ENCODE data around the gene MSX2. TPM values are rescaled to one million over a fixed set of nuclear protein-coding genes. Genes with fewer than 3 reads are reported as not detected.

The MSX2 gene
- total RNA-seq, 1 experiment from 2014 or later = 25.3 TPM

GRCh38 chr5:174714751-174715150, 9.6 kb upstream of the MSX2 start:
- in situ Hi-C loops (cut with HindIII; ENCODE audit: low pct_unique_long_range_greater_than_20kb, low sequenced_read_pairs) = no loop called here
- no peak for DNase-seq (ENCODE audit: low read depth)

- in situ Hi-C loops (cut with HindIII; ENCODE audit: low pct_unique_long_range_greater_than_20kb, low sequenced_read_pairs) = no loop called here
- no peak for DNase-seq (ENCODE audit: low read depth)
Observed at GRCh38 chr5:174715804-174716203, 8.6 kb upstream of the MSX2 start.

- DNase-seq (ENCODE audit: low read depth) = peak; percentile 27
- in situ Hi-C loops (cut with HindIII; ENCODE audit: low pct_unique_long_range_greater_than_20kb, low sequenced_read_pairs) = no loop called here
Observed at GRCh38 chr5:174717826-174718455, 6.4 kb upstream of the MSX2 start.

- in situ Hi-C loops (cut with HindIII; ENCODE audit: low pct_unique_long_range_greater_than_20kb, low sequenced_read_pairs) = no loop called here
- no peak for DNase-seq (ENCODE audit: low read depth)
Observed at GRCh38 chr5:174718880-174719610, 5.3 kb upstream of the MSX2 start.

GRCh38 chr5:174719793-174720611, 4.4 kb upstream of the MSX2 start:
- in situ Hi-C loops (cut with HindIII; ENCODE audit: low pct_unique_long_range_greater_than_20kb, low sequenced_read_pairs) = no loop called here
- no peak for DNase-seq (ENCODE audit: low read depth)

- in situ Hi-C loops (cut with HindIII; ENCODE audit: low pct_unique_long_range_greater_than_20kb, low sequenced_read_pairs) = no loop called here
- DNase-seq (ENCODE audit: low read depth) = no peak
Observed at GRCh38 chr5:174720612-174721529, 3.5 kb upstream of the MSX2 start.

- in situ Hi-C loops (cut with HindIII; ENCODE audit: low pct_unique_long_range_greater_than_20kb, low sequenced_read_pairs) = no loop called here
- no peak for DNase-seq (ENCODE audit: low read depth)
Observed at GRCh38 chr5:174721530-174722432, 2.6 kb upstream of the MSX2 start.

- in situ Hi-C loops (cut with HindIII; ENCODE audit: low pct_unique_long_range_greater_than_20kb, low sequenced_read_pairs) = no loop called here
- no peak for DNase-seq (ENCODE audit: low read depth)
Observed at GRCh38 chr5:174722500-174722899, 1.9 kb upstream of the MSX2 start.

GRCh38 chr5:174723315-174723978, 935 bp upstream of the MSX2 start:
- no peak for DNase-seq (ENCODE audit: low read depth)
- in situ Hi-C loops (cut with HindIII; ENCODE audit: low pct_unique_long_range_greater_than_20kb, low sequenced_read_pairs) = no loop called here

- in situ Hi-C loops (cut with HindIII; ENCODE audit: low pct_unique_long_range_greater_than_20kb, low sequenced_read_pairs) = no loop called here
- no peak for DNase-seq (ENCODE audit: low read depth)
Observed at GRCh38 chr5:174723979-174724483, 351 bp upstream of the MSX2 start.

- DNase-seq (ENCODE audit: low read depth) = peak; percentile 43
- in situ Hi-C loops (cut with HindIII; ENCODE audit: low pct_unique_long_range_greater_than_20kb, low sequenced_read_pairs) = no loop called here
Observed at GRCh38 chr5:174725261-174725990, 1.0 kb downstream of the MSX2 start.

GRCh38 chr5:174725991-174726601, 1.7 kb downstream of the MSX2 start:
- no peak for DNase-seq (ENCODE audit: low read depth)
- in situ Hi-C loops (cut with HindIII; ENCODE audit: low pct_unique_long_range_greater_than_20kb, low sequenced_read_pairs) = no loop called here

GRCh38 chr5:174726916-174727793, 2.8 kb downstream of the MSX2 start:
- in situ Hi-C loops (cut with HindIII; ENCODE audit: low pct_unique_long_range_greater_than_20kb, low sequenced_read_pairs) = no loop called here
- no peak for DNase-seq (ENCODE audit: low read depth)

GRCh38 chr5:174727794-174728680, 3.7 kb downstream of the MSX2 start:
- in situ Hi-C loops (cut with HindIII; ENCODE audit: low pct_unique_long_range_greater_than_20kb, low sequenced_read_pairs) = no loop called here
- DNase-seq (ENCODE audit: low read depth) = no peak

Data from Caki2 (cell line).